H1 (cell line): ENCODE results near the gene RALGAPA2. TPM values are rescaled to one million over a fixed set of nuclear protein-coding genes. Genes with fewer than 3 reads are reported as not detected.

Source experiments
- CEBPB ChIP-seq: IDR thresholded peaks from 2 replicates; pipeline ENCODE4 v1.6.1; 2012; ENCODE audit warnings: low read depth, low read length
- JUN ChIP-seq: IDR thresholded peaks from 2 replicates; pipeline ENCODE4 v1.6.1; 2011; ENCODE audit warnings: low read depth, mild to moderate bottlenecking, improper control_type of control experiment, low read length
- SP4 ChIP-seq: IDR thresholded peaks from 2 replicates; pipeline ENCODE4 v1.6.1; 2012; ENCODE audit warnings: low read length, inconsistent platforms
- TCF12 ChIP-seq: IDR thresholded peaks from 2 replicates; pipeline ENCODE4 v1.6.1; 2011; ENCODE audit warnings: low read depth, mild to moderate bottlenecking, low read length
- polyA plus RNA-seq, 7 experiments: library from polyadenylated mRNA; depleted of rRNA in 3 of 7; stranded (reverse) in 5 of 7; unstranded in 2 of 7; fragments of >200 nt in 5 of 7; fragments of 200-250 nt in 2 of 7; gene quantifications; 1 replicate in 5 of 7; 2 replicates in 1 of 7; 4 replicates in 1 of 7; pipeline versions ENCODE4 v1.2.1 to v1.2.3, GENCODE V29; 2011 to 2013; ENCODE audit warnings: missing spikeins in 2 of 7, mixed read lengths in 2 of 7
- total RNA-seq: library from RNA; stranded (reverse); fragmentation: NEBNext Ultra II Directional; extraction: Animal tissue kit (Norgen Biotek cat#: 25700); gene quantifications from 2 replicates; pipeline ENCODE4 v1.2.1, GENCODE V29; 2021

The RALGAPA2 gene
- total and polyA plus RNA-seq, 2 of the 8 experiments (the other 6 are each of a cell fraction or from before 2014, with no cell fraction given), result 5.1 to 25.5 TPM

DNA sequence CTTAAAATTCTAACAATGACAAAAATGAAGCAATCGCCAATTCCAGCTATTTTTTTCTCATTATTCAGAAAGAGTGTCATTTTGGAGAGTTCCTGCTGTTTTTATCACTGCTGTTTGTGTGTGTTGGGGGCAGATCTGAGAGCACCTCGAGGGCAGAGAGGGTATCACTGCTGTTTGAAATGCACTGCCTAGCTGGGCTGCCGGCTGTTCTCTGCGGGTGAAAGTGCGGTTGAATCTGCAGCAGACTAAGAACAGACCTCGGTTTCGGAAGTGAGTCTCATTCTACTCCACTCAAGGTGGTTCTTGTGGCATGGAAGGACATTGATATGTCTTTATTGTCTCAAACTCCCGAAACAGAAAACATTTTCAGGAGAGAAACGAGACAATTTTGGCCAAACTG is 326.3 kb downstream of the RALGAPA2 start (continued):
- TF ChIP-seq JUN (no peak), TCF12 (no peak), SP4 (no peak), CEBPB (no peak)
